ENCODE measurements around the gene LARP4.
"Not testable (repeated sequence)": the region's sequence is repeated elsewhere in the genome, so short reads cannot be mapped to it uniquely, and the experiment has no call there.

The LARP4 gene

GRCh38 chr12:50398931-50399330, 1.8 kb upstream of the LARP4 start:
- no peak overlapping the region for H3K4me3 ChIP-seq
- no peak overlapping the region for H3K27ac ChIP-seq

GRCh38 chr12:50400104-50400637, 514 bp upstream of the LARP4 start:
- Histone ChIP-seq H3K4me3 (peak overlapping the region; percentile 56 to 90 (median 78)), H3K27ac (peak overlapping the region in 19 of 21 experiments; percentile 75 to 97 (median 90))

DNA sequence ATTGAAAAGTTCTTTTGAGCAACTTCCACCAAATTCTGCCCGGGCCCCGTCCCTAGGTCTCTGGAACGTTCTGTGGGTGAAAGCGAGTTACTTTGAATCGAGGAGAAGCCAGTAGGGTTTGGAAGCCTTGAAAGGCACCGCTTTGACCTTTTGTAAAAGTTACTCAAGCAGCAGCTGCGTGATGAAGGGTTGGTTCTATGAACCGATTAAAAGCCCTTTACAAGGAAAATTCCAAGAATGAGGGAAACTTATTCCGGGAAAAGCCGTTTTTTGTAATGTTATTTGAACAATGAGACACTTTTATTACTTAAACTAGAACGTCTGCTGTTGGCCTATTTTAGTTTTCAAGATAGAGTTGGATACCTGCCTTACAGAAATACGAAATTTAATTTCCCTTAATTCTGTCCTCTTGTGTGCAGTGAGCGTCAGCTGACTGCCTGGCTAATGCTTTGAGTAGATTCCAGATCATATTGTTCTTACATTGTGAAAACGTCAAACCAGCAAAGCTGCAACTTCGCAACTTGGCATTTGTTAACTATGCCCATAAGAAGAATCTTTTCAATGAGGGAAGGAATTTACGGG, 906 bp downstream of the LARP4 start:
- Histone ChIP-seq H3K4me3 (peak overlapping the region; percentile 56 to 90 (median 78)), H3K27ac (peak overlapping the region; percentile 68 to 97 (median 87))

- Histone ChIP-seq H3K27ac (peak overlapping the region in 18 of 21 experiments; percentile 77 to 97 (median 90)), H3K4me3 (peak overlapping the region; percentile 56 to 90 (median 78))
Observed at GRCh38 chr12:50402264-50403000, 1.7 kb downstream of the LARP4 start.

DNA sequence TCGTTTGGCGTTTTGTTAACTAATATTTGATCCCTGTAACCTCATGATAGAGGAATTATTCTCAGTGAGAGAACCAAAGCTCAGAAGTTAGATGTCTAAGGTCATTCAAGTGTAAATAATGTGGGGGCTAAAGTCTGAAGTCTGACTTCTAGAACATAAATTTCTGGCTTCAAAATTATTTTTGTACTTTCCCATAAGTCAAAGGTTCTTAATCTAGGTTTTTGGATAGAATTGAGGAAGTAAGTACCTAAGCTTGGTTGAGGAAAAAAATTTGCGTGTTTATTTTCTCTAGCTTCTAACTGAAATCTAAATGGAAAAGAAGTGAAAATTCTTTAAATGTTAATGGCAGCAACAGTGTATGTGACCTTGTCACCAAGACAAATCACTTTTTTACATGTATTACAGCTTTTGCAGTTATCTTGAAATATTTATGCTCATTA, 2.3 kb downstream of the LARP4 start:
- Histone ChIP-seq H3K4me3 (peak overlapping the region in 3 of 7 experiments; percentile 65 to 78 (median 76)), H3K27ac (peak overlapping the region in 11 of 21 experiments; percentile 19 to 94 (median 90))

DNA sequence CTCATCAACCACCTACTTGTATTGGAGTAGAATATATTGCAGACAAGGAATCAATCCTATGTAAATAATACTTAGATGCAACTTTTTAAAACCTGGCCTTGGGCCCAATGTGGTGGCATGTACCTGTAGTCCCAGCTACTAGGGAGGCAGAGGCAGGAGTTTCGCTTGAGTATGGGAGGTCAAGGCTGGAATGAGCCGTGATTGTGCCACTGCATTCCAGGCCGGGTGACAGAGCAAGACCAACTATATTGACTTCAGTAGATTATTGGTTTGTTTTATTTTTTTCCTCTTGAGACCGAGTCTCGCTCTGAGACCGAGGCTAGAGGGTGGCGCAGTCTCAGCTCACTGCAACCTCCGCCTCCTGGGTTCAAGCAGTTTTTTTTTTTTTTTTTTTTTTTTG, 3.6 kb downstream of the LARP4 start:
- no peak overlapping the region for H3K4me3 ChIP-seq
- no peak overlapping the region for H3K27ac ChIP-seq

GRCh38 chr12:50411051-50411660, 10.5 kb downstream of the LARP4 start:
- no peak overlapping the region for H3K27ac ChIP-seq
- H3K4me3 ChIP-seq: no peak overlapping the region

- no peak overlapping the region for H3K27ac ChIP-seq
Observed at GRCh38 chr12:50415899-50416479, 15.3 kb downstream of the LARP4 start.

GRCh38 chr12:50419112-50419909, 18.6 kb downstream of the LARP4 start:
- H3K4me3 ChIP-seq: no peak overlapping the region
- no peak overlapping the region for H3K27ac ChIP-seq

More at GRCh38 chr12:50415899-50416479, 15.3 kb downstream of the LARP4 start:
- no peak overlapping the region for H3K4me3 ChIP-seq

GRCh38 chr12:50422855-50423254, 22.2 kb downstream of the LARP4 start:
- not testable (repeated sequence) for H3K27ac ChIP-seq, H3K4me3 ChIP-seq

DNA sequence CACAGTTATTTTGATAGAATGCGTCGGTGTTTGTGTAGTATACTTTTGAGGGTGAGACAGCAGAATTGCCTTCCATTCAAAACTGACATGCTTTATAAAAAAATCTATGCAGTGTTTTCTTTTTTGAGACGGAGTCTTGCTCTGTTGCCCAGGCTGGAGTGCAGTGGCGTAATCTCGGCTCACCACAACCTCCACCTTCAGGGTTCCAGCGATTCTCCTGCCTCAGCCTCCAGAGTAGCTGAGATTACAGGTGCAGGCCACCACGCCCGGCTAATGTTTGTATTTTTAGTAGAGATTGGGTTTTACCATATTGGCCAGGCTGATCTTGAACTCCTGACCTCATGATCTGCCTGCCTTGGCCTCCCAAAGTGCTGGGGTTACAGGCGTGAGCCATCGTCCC, 22.7 kb downstream of the LARP4 start:
- not testable (repeated sequence) for H3K4me3 ChIP-seq, H3K27ac ChIP-seq

DNA sequence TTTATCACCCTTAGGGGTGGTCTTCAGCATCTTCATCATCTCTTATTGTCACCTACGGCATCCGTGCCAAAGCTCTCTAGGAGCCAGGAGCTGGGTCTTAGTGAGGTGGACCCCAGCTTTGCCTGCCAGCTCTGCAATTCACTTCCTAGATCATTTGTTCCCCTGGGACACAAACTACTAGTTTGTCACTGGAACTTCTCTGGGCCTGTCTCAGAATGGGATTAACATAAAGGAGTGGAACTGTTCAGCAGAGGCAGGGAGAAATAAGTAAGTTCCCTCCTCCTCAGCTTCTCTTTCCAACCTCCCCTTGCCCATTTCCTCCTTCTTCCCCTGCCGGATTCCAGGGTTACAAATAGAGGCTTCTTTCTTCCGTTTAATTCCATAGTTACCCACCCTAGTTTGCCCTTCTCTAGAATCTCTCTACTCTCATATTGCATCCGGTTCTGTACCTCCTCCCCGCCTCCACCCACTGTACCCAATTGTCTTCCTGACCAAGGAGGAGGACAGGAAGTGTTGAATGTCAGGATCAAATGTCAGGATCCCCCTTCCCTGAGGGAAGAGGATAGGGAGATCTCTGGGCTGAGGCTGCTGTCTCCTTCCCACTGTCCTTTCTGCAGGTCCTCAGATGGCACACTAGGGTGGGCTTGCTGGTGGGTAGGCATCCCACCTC, 25.0 kb downstream of the LARP4 start:
- Histone ChIP-seq H3K4me3 (no peak overlapping the region), H3K27ac (no peak overlapping the region)

GRCh38 chr12:50431656-50432055, 31.0 kb downstream of the LARP4 start:
- not testable (repeated sequence) for H3K27ac ChIP-seq, H3K4me3 ChIP-seq

DNA sequence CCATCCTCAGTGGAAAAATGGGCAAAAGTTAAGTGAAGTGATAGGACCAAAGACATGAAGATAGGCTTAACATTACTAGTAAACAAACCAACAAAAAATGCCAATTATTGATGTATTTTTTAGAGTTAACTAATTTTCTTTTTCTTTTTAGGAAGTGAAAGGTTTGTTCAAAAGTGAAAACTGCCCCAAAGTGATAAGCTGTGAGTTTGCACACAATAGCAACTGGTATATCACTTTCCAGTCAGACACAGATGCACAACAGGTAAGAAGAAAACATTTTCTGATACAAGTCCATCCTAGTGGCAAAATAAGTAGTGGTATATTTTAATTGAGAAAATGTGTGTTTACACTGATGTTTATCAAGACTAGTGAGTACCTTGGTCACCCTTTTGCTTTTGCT, 39.6 kb downstream of the LARP4 start:
- H3K27ac ChIP-seq: no peak overlapping the region

GRCh38 chr12:50441763-50442162, 41.1 kb downstream of the LARP4 start:
- Histone ChIP-seq H3K4me3 (no peak overlapping the region), H3K27ac (peak overlapping the region in 1 of 21 experiments; percentile 0)

More for the DNA sequence above, 39.6 kb downstream of the LARP4 start:
- H3K4me3 ChIP-seq: no peak overlapping the region

GRCh38 chr12:50442178-50442908, 41.7 kb downstream of the LARP4 start:
- Histone ChIP-seq H3K27ac (peak overlapping the region in 2 of 21 experiments; percentile 0 to 35), H3K4me3 (no peak overlapping the region)

DNA sequence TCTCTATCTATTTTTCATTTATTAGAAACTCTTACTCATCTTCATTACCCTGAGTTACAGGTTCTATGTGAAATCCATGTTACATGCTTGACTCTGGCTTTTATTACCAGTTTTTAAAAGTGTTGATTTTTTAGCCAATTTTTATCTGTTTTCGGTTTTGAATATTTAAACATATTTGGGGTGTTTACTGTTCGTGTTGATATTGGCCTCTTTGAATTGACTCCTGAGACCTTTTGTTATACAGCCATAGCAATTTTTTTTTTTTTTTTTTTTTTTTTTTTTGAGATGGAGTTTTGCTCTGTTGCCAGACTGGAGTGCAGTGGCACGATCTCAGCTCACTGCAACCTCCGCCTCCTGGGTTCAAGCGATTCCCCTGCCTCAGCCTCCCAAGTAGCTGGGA, 49.0 kb downstream of the LARP4 start:
- not testable (repeated sequence) for H3K27ac ChIP-seq, H3K4me3 ChIP-seq

DNA sequence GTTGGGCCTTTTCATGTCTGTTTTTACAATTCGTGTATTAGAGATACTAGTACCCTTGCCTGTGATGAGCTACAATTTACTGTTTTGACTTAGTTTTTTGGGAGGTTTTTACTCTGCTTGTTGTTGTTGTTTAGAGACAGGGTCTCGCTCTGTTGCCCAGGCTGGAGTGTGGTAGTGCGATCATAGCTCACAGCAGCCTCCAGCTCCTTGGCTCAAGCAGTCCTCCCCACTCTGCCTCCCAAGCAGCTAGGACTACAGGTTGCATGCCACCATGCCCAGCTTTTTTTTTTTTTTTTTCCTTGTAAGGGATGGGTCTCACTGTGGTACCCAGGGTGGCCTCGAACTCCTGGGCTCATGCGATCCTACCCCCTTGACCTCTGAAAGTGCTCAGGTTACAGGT, 52.1 kb downstream of the LARP4 start:
- H3K4me3 ChIP-seq: no peak overlapping the region

More for the DNA sequence above, 52.1 kb downstream of the LARP4 start:
- H3K27ac ChIP-seq: no peak overlapping the region
